Activated CD8-positive, alpha-beta T cell treated with anti-CD3 and anti-CD28 coated beads for 36 hours (primary cell): ENCODE results near the gene PRDM16. TPM values are rescaled to one million over a fixed set of nuclear protein-coding genes. Genes with fewer than 3 reads are reported as not detected.

Source experiments
- ATAC-seq: fragments of 200-7000 bp; cut with Tn5 transposase; one replicate; pipeline ENCODE4 v1.10.0; 2021; ENCODE audit warnings: mild to moderate bottlenecking, moderate library complexity
- CTCF ChIA-PET: fragments of 350-600 bp; sonication (Branson Sonifier 250); formaldehyde crosslinking; loops from one replicate; lab custom pipeline; 2021; ENCODE audit warnings: antibody characterized with exemption; lab: Charles Lee
- POLR2A ChIA-PET: fragments of 350-600 bp; sonication (Branson Sonifier 250); formaldehyde crosslinking; loops from one replicate; lab custom pipeline; 2021; ENCODE audit warnings: antibody characterized with exemption; lab: Charles Lee
- DNase-seq: peaks from one replicate; pipeline ENCODE4 v3.0.0-alpha.2; 2020
- H3K27ac Mint-ChIP-seq: one replicate; pipeline ENCODE4 v1.8.0; 2021; ENCODE audit warnings: mild to moderate bottlenecking, mixed read lengths
- H3K27me3 Mint-ChIP-seq: one replicate; pipeline ENCODE4 v1.8.0; 2021; ENCODE audit warnings: mixed read lengths
- H3K36me3 Mint-ChIP-seq: one replicate; pipeline ENCODE4 v1.8.0; 2021; ENCODE audit warnings: low read depth, mixed read lengths
- H3K4me1 Mint-ChIP-seq: one replicate; pipeline ENCODE4 v1.8.0; 2021; ENCODE audit warnings: low read depth, mixed read lengths
- H3K4me3 Mint-ChIP-seq: one replicate; pipeline ENCODE4 v1.8.0; 2021; ENCODE audit warnings: mild to moderate bottlenecking, moderate library complexity, mixed read lengths
- H3K9me3 Mint-ChIP-seq: one replicate; pipeline ENCODE4 v1.8.0; 2021; ENCODE audit warnings: mixed read lengths
- CTCF ChIP-seq: fragments of 200-600 bp; IDR thresholded peaks from one replicate; pipeline ENCODE4 v1.8.0; 2022; ENCODE audit warnings: antibody characterized with exemption, mild to moderate bottlenecking
- intact Hi-C: fragments of 100-400 bp; cut with micrococcal nuclease; formaldehyde crosslinking; loops from one replicate; pipeline ENCODE4 v1.10.0; 2022
- total RNA-seq, 2 experiments: library from RNA; stranded (reverse); gene quantifications; one replicate each; pipeline ENCODE4 v1.2.3, GENCODE V29; 2021

The PRDM16 gene
- total RNA-seq, 2 experiments from 2014 or later: 0.29 to 0.49 TPM

- Mint-ChIP-seq H3K4me1 (no peaks in the 10 kb centered on the region), H3K4me3 (no peak overlapping the region), H3K27ac (no peak overlapping the region), H3K9me3 (no peaks in the 10 kb centered on the region), H3K27me3 (peaks cover 7% of the 10 kb centered on the region), H3K36me3 (no peaks in the 10 kb centered on the region)
- CTCF ChIA-PET: no interaction called here
- DNase-seq (no peak), ATAC-seq (no peak)
- POLR2A ChIA-PET: no interaction called here
- intact Hi-C loops: no loop called here
- no peak for TF ChIP-seq CTCF
Observed at GRCh38 chr1:3053986-3054385, 15.0 kb upstream of the PRDM16 start.

GRCh38 chr1:3054474-3054873 lies 14.5 kb upstream of the PRDM16 start:
- POLR2A ChIA-PET: no interaction called here
- DNase-seq: no peak
- Mint-ChIP-seq H3K36me3 (no peaks in the 10 kb centered on the region), H3K4me1 (no peaks in the 10 kb centered on the region), H3K9me3 (no peaks in the 10 kb centered on the region), H3K27ac (no peak overlapping the region), H3K27me3 (peaks cover 7% of the 10 kb centered on the region), H3K4me3 (no peak overlapping the region)
- CTCF ChIA-PET: no interaction called here
- intact Hi-C loops: no loop called here
- no peak for ATAC-seq
- TF ChIP-seq CTCF: no peak

GRCh38 chr1:3055051-3055450 lies 14.0 kb upstream of the PRDM16 start:
- ChIA-PET CTCF (no interaction called here), POLR2A (no interaction called here)
- H3K4me3 Mint-ChIP-seq: no peak overlapping the region
- no peak for TF ChIP-seq CTCF
- no peaks in the 10 kb centered on the region for H3K36me3 Mint-ChIP-seq
- H3K27me3 Mint-ChIP-seq: peaks cover 7% of the 10 kb centered on the region
- no peak for DNase-seq
- H3K27ac Mint-ChIP-seq: no peak overlapping the region
- no peaks in the 10 kb centered on the region for H3K4me1 Mint-ChIP-seq
- H3K9me3 Mint-ChIP-seq: no peaks in the 10 kb centered on the region
- no peak for ATAC-seq
- intact Hi-C loops: no loop called here

- CTCF ChIA-PET: no interaction called here
- H3K27ac Mint-ChIP-seq: no peak overlapping the region
- DNase-seq (no peak), ATAC-seq (no peak)
- no peak for TF ChIP-seq CTCF
- H3K4me3 Mint-ChIP-seq: no peak overlapping the region
- no peaks in the 10 kb centered on the region for H3K9me3 Mint-ChIP-seq
- H3K4me1 Mint-ChIP-seq: no peaks in the 10 kb centered on the region
- peaks cover 7% of the 10 kb centered on the region for H3K27me3 Mint-ChIP-seq
- intact Hi-C loops: no loop called here
- no peaks in the 10 kb centered on the region for H3K36me3 Mint-ChIP-seq
- POLR2A ChIA-PET: no interaction called here
Observed at GRCh38 chr1:3056641-3057040, 12.4 kb upstream of the PRDM16 start.

- DNase-seq (no peak), ATAC-seq (no peak)
- no peak overlapping the region for H3K27ac Mint-ChIP-seq
- H3K36me3 Mint-ChIP-seq: no peaks in the 10 kb centered on the region
- no peak overlapping the region for H3K4me3 Mint-ChIP-seq
- no peak for TF ChIP-seq CTCF
- POLR2A ChIA-PET: no interaction called here
- no peaks in the 10 kb centered on the region for H3K4me1 Mint-ChIP-seq
- CTCF ChIA-PET: no interaction called here
- H3K27me3 Mint-ChIP-seq: no peaks in the 10 kb centered on the region
- intact Hi-C loops: no loop called here
- H3K9me3 Mint-ChIP-seq: no peaks in the 10 kb centered on the region
Observed at GRCh38 chr1:3058263-3059030, 10.6 kb upstream of the PRDM16 start.
